Effector CD8-positive, alpha-beta T cell (primary cell): Measurements from ENCODE around the gene MOV10L1.

Experiments used
- DNase-seq: peaks from one replicate; lab custom pipeline; 2025; lab: John Stamatoyannopoulos, UW

Gene MOV10L1

GRCh38 chr22:50175921-50176849 is 86.4 kb downstream of the MOV10L1 start:
- DNase-seq = no peak

GRCh38 chr22:50176850-50177536 is 87.2 kb downstream of the MOV10L1 start:
- no peak for DNase-seq

GRCh38 chr22:50177537-50178470 is 88.0 kb downstream of the MOV10L1 start:
- no peak for DNase-seq

- DNase-seq = no peak
Measured at GRCh38 chr22:50178471-50178864, 88.7 kb downstream of the MOV10L1 start.

GRCh38 chr22:50178871-50179869 is 89.4 kb downstream of the MOV10L1 start:
- DNase-seq = no peak

- no peak for DNase-seq
Measured at GRCh38 chr22:50179937-50180726, 90.3 kb downstream of the MOV10L1 start.

- no peak for DNase-seq
Measured at GRCh38 chr22:50180727-50181521, 91.1 kb downstream of the MOV10L1 start.

GRCh38 chr22:50182176-50183081 is 92.6 kb downstream of the MOV10L1 start:
- no peak for DNase-seq

GRCh38 chr22:50183141-50183971 is 93.5 kb downstream of the MOV10L1 start:
- no peak for DNase-seq

GRCh38 chr22:50184004-50184901 is 94.4 kb downstream of the MOV10L1 start:
- DNase-seq = no peak

- no peak for DNase-seq
Measured at GRCh38 chr22:50184902-50185374, 95.1 kb downstream of the MOV10L1 start.

GRCh38 chr22:50185375-50186087 is 95.7 kb downstream of the MOV10L1 start, which contains the start of gene TRABD:
TSS of gene TRABD (plus strand) at chr22:50185913. CDS start at chr22:50193061, 7,148 bp downstream.
- DNase-seq = peak; percentile 75

- DNase-seq = no peak
Measured at GRCh38 chr22:50186181-50186714, 96.4 kb downstream of the MOV10L1 start.

- DNase-seq = no peak
Measured at GRCh38 chr22:50186761-50187523, 97.1 kb downstream of the MOV10L1 start.
